Keratinocyte (primary cell): Measurements from ENCODE around the gene THRB. TPM values are rescaled to one million over a fixed set of nuclear protein-coding genes. Genes with fewer than 3 reads are reported as not detected.
A peak's percentile ranks its signal among the peaks of the same experiment; 100 is the strongest.

ENCODE experiments used
- DNase-seq: peaks from one replicate; pipeline ENCODE4 v3.0.0-alpha.2; 2011; ENCODE audit warnings: low read depth, missing footprints, low spot score
- FAIRE-seq: peaks from 2 replicates; lab custom pipeline; 2011; peaks lifted over from hg19 to GRCh38; lab: Jason Lieb, UNC
- H2AFZ ChIP-seq: 2 replicates; pipeline ENCODE4 v1.6.0; 2012; ENCODE audit warnings: low read length, control low read depth, inconsistent platforms; ENCODE audit not compliant: control insufficient read depth
- H3K27ac ChIP-seq: 2 replicates; pipeline ENCODE4 v1.5.1; 2011; ENCODE audit warnings: low read length; ENCODE audit not compliant: control insufficient read depth, insufficient read depth
- H3K27me3 ChIP-seq: 3 replicates; pipeline ENCODE4 v1.6.0; 2011; ENCODE audit warnings: low read length; ENCODE audit not compliant: control insufficient read depth, insufficient read depth; ENCODE audit errors: extremely low read depth
- H3K36me3 ChIP-seq, 2 experiments: 2 replicates in 1 of 2; 3 replicates in 1 of 2; pipeline ENCODE4 v1.5.1; 2011; ENCODE audit warnings: low read length in 2 of 2, mild to moderate bottlenecking in 1 of 2; ENCODE audit not compliant: control insufficient read depth in 2 of 2, insufficient read depth in 2 of 2; ENCODE audit errors: extremely low read depth in 1 of 2
- H3K4me1 ChIP-seq: 3 replicates; pipeline ENCODE4 v1.5.1; 2011; ENCODE audit warnings: low read length; ENCODE audit not compliant: control insufficient read depth, insufficient read depth; ENCODE audit errors: extremely low read depth
- H3K4me2 ChIP-seq: 3 replicates; pipeline ENCODE4 v1.6.0; 2011; ENCODE audit warnings: low read depth, low read length; ENCODE audit not compliant: control insufficient read depth, insufficient read depth; ENCODE audit errors: extremely low read depth
- H3K4me3 ChIP-seq, 3 experiments: fragments of 200-600 bp in 1 of 3; sonication (generic) in 1 of 3; 2 replicates in 2 of 3; 3 replicates in 1 of 3; pipeline ENCODE4 v1.5.1; 2011 to 2016; ENCODE audit warnings: low read length in 3 of 3, mild to moderate bottlenecking in 3 of 3, control low read depth in 2 of 3, inconsistent platforms in 1 of 3, low read depth in 1 of 3, mixed read lengths in 1 of 3, mixed run types in 1 of 3, moderate library complexity in 1 of 3; ENCODE audit not compliant: control insufficient read depth in 2 of 3, insufficient read depth in 2 of 3; ENCODE audit errors: extremely low read depth in 1 of 3
- H3K79me2 ChIP-seq: 2 replicates; pipeline ENCODE4 v1.6.0; 2012; ENCODE audit warnings: low read length; ENCODE audit not compliant: control insufficient read depth, insufficient read depth
- H3K9ac ChIP-seq: 3 replicates; pipeline ENCODE4 v1.6.0; 2011; ENCODE audit warnings: low read length; ENCODE audit not compliant: control insufficient read depth, insufficient read depth; ENCODE audit errors: extremely low read depth
- H3K9me1 ChIP-seq: 3 replicates; pipeline ENCODE4 v1.6.0; 2011; ENCODE audit warnings: low read length; ENCODE audit not compliant: control insufficient read depth, insufficient read depth; ENCODE audit errors: extremely low read depth
- H3K9me3 ChIP-seq: 2 replicates; pipeline ENCODE4 v1.5.1; 2012; ENCODE audit warnings: low read depth, low read length; ENCODE audit not compliant: control insufficient read depth
- H4K20me1 ChIP-seq: 3 replicates; pipeline ENCODE4 v1.6.0; 2011; ENCODE audit warnings: low read length; ENCODE audit not compliant: control insufficient read depth, insufficient read depth; ENCODE audit errors: extremely low read depth
- CTCF ChIP-seq, 3 experiments: IDR thresholded peaks in 1 of 3; conservative IDR thresholded peaks in 1 of 3; optimal IDR thresholded peaks in 1 of 3; 2 replicates in 2 of 3; 3 replicates in 1 of 3; pipeline versions ENCODE3 to v1.5.1; 2011; ENCODE audit warnings: low read length in 3 of 3, mild to moderate bottlenecking in 3 of 3, moderate library complexity in 2 of 3, control low read depth in 1 of 3, inconsistent platforms in 1 of 3; ENCODE audit not compliant: insufficient read depth in 2 of 3; ENCODE audit errors: extremely low read depth in 1 of 3
- EZH2 ChIP-seq: IDR thresholded peaks from one replicate; pipeline ENCODE4 v1.6.1; 2012; ENCODE audit warnings: inconsistent platforms, mild to moderate bottlenecking, low read length, moderate library complexity
- dilution Hi-C: fragments of 300-500 bp; cut with MboI; formaldehyde crosslinking; loops from one replicate; pipeline ENCODE4 v1.7.0; 2020; ENCODE audit warnings: low sequenced_read_pairs; ENCODE audit not compliant: extremely low pct_ligation_motif_present
- polyA plus RNA-seq, 5 experiments: library from polyadenylated mRNA; depleted of rRNA in 3 of 5; stranded (reverse) in 3 of 5; stranded (forward) in 1 of 5; unstranded in 1 of 5; fragments of >200 nt; gene quantifications; 1 replicate in 1 of 5; 2 replicates in 3 of 5; 3 replicates in 1 of 5; pipeline versions ENCODE4 v1.2.1 to v1.2.3, GENCODE V29; 2011 to 2012; ENCODE audit warnings: missing spikeins in 2 of 5, low read depth in 1 of 5, low replicate concordance in 1 of 5

THRB gene
- polyA plus RNA-seq, 1 donor (not counting 4 experiments of a cell fraction or from before 2014, with no cell fraction given): 2.6 TPM

DNA sequence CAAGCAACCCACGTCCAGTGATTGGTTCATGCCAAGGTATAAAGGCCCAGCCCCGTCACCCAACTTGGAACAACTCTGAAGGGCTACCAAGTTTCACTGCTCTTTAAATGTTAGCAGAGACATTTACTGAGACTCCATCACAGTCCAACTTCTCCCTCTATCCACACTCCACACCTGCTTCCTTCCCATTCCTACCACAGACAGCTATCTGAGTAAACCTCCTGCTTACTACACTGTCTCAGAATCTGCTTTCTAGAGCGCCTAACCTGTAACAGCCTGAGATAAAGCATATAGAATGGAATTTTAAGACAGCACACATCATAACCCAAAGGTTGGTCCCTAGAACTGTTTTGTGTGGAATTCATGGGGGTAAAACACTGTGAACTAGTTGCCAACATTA is 106.5 kb downstream of the THRB start:
- dilution Hi-C loops: no loop called here
- no peak overlapping the region for H2AFZ ChIP-seq
- FAIRE-seq (no peak), DNase-seq (no peak)
- no peaks in the 10 kb centered on the region for H3K9me3 ChIP-seq
- H3K9ac ChIP-seq: no peak overlapping the region
- no peak overlapping the region for H3K27ac ChIP-seq
- peaks cover 37% of the 10 kb centered on the region for H3K4me1 ChIP-seq
- TF ChIP-seq EZH2: no peak
- H3K9me1 ChIP-seq: no peaks in the 10 kb centered on the region
- no peak overlapping the region for H3K4me3 ChIP-seq
- H3K79me2 ChIP-seq: no peaks in the 10 kb centered on the region
- H3K4me2 ChIP-seq: no peak overlapping the region
- H4K20me1 ChIP-seq: no peaks in the 10 kb centered on the region
- H3K36me3 ChIP-seq: no peaks in the 10 kb centered on the region
- no peaks in the 10 kb centered on the region for H3K27me3 ChIP-seq

DNA sequence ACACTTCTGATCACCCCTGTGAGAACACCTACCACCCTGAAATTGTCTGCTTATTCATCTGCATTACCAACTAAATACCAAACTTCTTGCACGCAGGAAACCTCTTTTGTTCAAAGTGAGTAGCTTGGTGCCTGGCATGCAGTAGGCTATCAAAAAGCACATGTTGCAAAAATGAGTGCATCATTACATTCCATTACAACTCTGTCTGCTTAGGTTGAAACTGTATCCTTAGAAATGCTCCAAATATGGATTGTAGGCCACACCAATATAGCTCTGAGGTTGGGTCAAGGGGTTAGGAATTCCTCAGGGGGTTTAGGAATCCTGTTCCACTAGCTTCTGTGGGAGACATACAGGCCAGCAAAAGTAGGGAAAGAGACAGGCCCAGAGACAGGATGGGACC is 107.2 kb downstream of the THRB start:
- Histone ChIP-seq H3K4me2 (peak overlapping the region; percentile 13), H3K9me1 (no peaks in the 10 kb centered on the region), H3K79me2 (no peaks in the 10 kb centered on the region), H2AFZ (no peak overlapping the region), H3K4me3 (no peak overlapping the region), H3K27me3 (no peaks in the 10 kb centered on the region), H3K27ac (no peak overlapping the region), H4K20me1 (no peaks in the 10 kb centered on the region), H3K4me1 (peaks cover 37% of the 10 kb centered on the region), H3K36me3 (no peaks in the 10 kb centered on the region), H3K9ac (no peak overlapping the region), H3K9me3 (no peaks in the 10 kb centered on the region)
- dilution Hi-C loops: no loop called here
- FAIRE-seq: no peak
- no peak for TF ChIP-seq CTCF (optimal IDR thresholded peaks at IDR 0.05 in 1 of 3, IDR thresholded peaks at IDR 0.05 in 1 of 3, conservative IDR thresholded peaks at IDR 0.05 in 1 of 3; ENCODE audit: extremely low read depth in 1 of 3, insufficient read depth in 2 of 3, low read length in 3 of 3)
- TF ChIP-seq EZH2: no peak
- DNase-seq: no peak

DNA sequence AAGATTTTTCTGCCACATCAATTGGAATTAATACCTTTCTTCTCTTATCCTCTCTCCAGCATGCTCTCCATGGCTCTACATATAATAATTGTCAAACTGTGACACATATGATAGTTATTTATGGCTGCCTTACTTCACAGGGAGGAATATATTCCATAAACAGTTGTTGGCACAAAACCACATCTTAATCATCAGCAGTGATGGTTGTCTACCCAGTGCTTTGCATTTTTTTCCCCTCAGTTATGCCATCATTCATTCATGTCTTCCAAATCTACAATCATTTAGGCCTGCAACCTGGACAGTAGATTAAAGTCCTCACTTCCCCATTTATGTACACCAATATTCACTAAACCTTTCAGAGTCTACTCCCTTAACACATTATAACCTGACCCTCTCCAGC is 107.7 kb downstream of the THRB start:
- Histone ChIP-seq H3K4me3 (no peak overlapping the region), H2AFZ (no peak overlapping the region), H3K27me3 (no peaks in the 10 kb centered on the region), H3K9ac (no peak overlapping the region), H3K9me3 (no peaks in the 10 kb centered on the region), H3K9me1 (no peaks in the 10 kb centered on the region), H3K36me3 (no peaks in the 10 kb centered on the region), H3K27ac (no peak overlapping the region), H3K4me1 (peaks cover 37% of the 10 kb centered on the region), H3K79me2 (no peaks in the 10 kb centered on the region), H3K4me2 (peak overlapping the region; percentile 1), H4K20me1 (no peaks in the 10 kb centered on the region)
- no peak for TF ChIP-seq EZH2
- TF ChIP-seq CTCF (optimal IDR thresholded peaks at IDR 0.05 in 1 of 3, IDR thresholded peaks at IDR 0.05 in 1 of 3, conservative IDR thresholded peaks at IDR 0.05 in 1 of 3; ENCODE audit: extremely low read depth in 1 of 3, insufficient read depth in 2 of 3, low read length in 3 of 3): no peak
- dilution Hi-C loops: no loop called here
- no peak for DNase-seq
- peak; percentile 79 for FAIRE-seq
